ENCODE results near the gene DTNB.

- TF ChIP-seq CTCF (IDR thresholded peaks at IDR 0.05) (no peak), POLR2A (IDR thresholded peaks at IDR 0.05) (no peak), POLR2AphosphoS5 (IDR thresholded peaks at IDR 0.05) (no peak), EP300 (IDR thresholded peaks at IDR 0.05; ENCODE audit: low read depth) (no peak)
These were observed 293.4 kb downstream of the DTNB start for GRCh38 chr2:25380023-25380422.
